A549 treated with GW870086 at 1 μM for 4 hours (cell line): Measurements from ENCODE around the gene TYK2. TPM values are rescaled to one million over a fixed set of nuclear protein-coding genes. Genes with fewer than 3 reads are reported as not detected.

Source experiments
- total RNA-seq: library from RNA; stranded (reverse); fragments of 200-300 nt; extraction: Qiagen RNA extraction; gene quantifications from 5 replicates; pipeline ENCODE4 v1.2.3, GENCODE V29; 2022; ENCODE audit warnings: low read depth

The TYK2 gene
- total RNA-seq = 30.3 to 45.0 TPM (median 41.7 TPM) in 5 replicates

DNA sequence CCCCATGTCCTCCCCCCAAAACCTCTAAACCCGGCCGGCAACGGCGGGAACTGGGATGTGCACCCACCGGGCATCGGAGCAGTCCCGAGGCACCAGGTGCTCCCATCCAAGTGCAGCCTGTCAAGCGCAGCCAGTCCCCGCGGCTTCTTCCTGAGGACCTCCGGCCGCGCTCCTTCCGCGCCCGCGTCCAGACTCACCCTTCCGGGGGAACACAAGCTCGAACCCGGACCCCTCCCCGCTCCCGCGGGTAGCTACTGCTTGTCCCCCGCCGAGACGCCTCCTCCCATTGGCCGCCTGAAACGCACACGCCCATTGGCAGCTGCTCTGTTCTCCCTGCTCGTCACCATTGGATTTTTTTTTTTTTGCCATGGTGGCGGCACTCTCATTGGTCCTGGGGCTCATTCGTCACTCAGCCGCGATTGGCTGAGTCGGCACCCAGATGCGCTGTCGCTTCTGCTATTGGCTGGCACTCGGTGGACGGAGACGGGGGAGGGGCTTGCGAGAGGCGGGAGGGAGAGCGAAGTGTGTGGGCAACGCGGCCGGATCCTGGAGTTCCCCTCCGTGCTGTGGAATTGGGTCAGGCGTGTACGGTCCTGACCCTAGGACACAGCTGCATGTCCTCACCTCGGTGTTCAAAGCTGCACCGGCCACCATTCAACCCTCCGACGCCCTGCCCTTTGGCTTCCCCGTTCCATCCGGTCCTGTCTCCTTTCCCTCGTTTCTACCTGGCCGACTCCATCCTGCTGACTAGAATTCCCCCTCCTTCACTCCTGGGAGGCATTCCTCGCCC lies at the start of gene TYK2:
Gene TYK2, minus strand, starts transcription at position 260 of the 790 bp plus-strand sequence. CDS start 2,166 bp downstream, outside the sequence.

DNA sequence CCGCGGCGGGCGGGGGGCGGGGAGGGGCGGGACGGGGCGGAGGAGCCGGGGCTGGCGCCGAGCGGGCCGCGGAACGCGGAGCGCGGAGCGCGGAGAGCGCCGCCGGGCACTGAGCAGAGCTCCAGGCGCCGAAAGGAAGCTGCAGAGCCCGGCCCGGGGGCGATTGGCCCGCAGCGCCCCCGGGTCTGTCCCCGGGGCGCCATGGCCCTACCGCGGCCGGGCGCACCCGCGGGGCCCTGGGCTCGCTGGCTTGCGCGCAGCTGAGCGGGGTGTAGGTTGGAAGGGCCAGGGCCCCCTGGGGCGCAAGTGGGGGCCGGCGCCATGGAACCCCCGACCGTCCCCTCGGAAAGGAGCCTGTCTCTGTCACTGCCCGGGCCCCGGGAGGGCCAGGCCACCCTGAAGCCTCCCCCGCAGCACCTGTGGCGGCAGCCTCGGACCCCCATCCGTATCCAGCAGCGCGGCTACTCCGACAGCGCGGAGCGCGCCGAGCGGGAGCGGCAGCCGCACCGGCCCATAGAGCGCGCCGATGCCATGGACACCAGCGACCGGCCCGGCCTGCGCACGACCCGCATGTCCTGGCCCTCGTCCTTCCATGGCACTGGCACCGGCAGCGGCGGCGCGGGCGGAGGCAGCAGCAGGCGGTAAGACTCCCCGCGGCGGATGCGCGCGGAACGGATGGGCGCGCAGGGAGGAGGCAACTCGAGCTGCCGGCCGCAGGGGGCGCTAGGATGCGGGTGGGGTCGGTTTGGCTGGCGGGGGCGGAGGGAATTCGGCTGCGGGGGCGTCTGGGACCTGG lies 40.3 kb upstream of the TYK2 start, which contains the start of gene PDE4A:
Gene PDE4A, plus strand, starts transcription at position 95 of the 796 bp plus-strand sequence. Its CDS starts 227 bp downstream, at position 322.

DNA sequence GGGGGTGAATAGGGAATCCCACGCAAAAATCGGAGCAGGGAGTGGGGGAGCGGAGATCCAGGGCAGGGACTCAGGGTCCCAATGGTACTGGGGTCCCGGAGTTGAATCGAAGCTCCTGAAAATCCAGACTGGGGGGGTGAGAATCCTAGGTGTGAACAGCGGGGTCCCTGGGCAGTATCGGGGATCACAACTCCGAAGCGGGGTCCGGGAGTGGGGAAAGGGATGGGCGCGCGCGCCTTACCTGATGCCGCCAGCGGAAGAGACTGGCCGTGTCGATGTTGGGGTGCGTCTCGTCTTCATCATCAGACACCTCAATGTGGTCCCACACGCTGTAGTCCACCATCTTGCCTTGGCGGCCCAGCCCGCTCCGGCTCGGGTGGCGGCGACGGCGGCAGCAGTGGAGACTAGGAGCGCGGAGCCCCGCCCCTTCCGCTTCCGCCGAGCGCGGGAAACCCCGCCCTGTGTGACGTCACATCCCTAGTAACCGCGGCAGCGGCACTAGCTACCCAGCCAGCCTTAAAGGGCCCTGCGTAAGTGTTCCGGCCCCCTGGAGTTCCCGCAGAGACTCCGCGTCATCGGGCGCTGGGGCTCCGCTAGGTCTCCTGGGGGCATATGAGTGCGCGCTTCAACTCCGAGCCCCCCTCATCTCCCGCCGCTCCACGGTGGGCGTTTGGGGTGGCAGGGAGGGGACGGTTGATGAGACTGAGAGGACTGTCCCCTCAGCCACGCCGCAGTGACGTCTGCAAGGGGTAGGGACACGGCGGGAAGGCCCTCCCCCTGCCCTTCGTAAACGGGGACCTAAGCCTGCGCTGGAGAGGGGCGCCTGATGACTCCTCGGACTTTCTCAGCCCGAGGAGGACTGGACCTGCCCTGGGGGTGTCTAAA lies 23.0 kb upstream of the TYK2 start, which contains the start of gene CDC37:
Gene CDC37, minus strand, starts transcription at position 406 of the 885 bp plus-strand sequence. Its CDS starts 63 bp downstream, at position 343.

DNA sequence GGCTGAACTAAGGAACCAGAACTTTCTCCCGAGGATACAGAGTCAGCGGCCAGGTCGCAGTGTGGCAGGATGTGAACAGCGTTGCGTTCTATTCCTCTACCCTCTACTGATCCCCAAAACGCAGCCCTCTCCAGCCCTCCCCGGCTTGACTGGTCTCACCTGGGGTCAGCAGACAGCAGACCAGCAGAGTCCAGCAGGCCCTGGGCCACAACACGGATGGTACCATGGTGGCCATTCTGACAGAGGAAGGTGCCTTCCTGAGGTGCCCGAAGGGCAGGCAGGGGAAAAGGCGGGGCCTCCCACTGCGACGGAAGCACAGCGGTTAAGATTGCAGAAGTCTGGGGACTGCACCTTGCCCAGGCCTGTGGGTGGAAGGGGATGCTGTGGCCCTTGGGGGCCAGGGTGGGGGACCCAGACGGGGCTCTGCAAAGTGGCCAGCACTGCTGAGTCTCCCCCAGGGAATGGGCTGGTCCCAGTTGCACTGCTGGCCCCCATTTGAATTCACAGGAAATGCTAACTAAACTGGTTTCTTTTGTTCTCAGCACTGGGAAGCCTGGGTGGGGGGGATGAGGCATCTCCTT lies 40.9 kb downstream of the TYK2 start, which contains the start of gene ICAM3:
Gene ICAM3, minus strand, starts transcription at position 245 of the 581 bp plus-strand sequence. Its CDS starts 10 bp downstream, at position 235.

DNA sequence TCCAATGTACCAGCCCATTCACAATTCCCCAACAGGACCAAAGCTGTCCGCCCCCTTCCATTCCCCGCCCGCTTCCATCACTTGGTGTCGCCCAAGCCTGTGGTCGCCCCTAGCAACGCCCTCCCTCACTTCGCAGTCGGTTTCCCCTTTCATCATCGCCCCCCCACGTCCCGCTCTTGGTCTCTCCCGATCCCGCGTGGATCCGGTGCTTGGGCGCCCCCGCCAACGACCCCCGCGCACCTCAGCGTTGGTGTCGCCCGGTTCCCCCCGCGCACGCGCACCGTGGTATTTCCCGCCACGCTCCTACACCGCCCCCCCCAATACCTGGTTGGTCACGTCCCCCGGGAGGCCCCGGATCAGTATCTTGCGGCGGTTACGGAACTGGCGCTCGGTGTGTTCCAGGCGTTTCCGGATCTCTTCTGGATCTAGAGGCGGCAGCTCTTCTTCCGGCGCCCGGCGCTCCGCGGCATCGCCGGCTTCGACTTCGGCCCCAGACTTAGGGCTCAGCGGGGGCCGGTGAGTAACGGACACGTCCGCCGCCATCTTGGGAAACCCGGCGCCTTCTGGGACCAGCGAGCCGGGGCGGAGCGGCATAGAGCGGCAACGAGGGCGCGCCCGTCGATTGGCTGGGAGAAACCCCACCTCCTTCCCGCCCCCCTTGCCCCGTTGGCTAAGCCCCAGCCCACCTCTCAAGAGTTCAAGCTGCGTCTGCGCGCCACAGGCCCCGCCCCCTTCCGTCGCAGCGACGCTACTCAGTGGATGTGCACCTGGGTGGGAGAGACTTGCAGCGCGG lies 47.2 kb downstream of the TYK2 start, which contains the start of gene RAVER1:
Gene RAVER1, minus strand, starts transcription at position 565 of the 793 bp plus-strand sequence. Its CDS starts 22 bp downstream, at position 543.

DNA sequence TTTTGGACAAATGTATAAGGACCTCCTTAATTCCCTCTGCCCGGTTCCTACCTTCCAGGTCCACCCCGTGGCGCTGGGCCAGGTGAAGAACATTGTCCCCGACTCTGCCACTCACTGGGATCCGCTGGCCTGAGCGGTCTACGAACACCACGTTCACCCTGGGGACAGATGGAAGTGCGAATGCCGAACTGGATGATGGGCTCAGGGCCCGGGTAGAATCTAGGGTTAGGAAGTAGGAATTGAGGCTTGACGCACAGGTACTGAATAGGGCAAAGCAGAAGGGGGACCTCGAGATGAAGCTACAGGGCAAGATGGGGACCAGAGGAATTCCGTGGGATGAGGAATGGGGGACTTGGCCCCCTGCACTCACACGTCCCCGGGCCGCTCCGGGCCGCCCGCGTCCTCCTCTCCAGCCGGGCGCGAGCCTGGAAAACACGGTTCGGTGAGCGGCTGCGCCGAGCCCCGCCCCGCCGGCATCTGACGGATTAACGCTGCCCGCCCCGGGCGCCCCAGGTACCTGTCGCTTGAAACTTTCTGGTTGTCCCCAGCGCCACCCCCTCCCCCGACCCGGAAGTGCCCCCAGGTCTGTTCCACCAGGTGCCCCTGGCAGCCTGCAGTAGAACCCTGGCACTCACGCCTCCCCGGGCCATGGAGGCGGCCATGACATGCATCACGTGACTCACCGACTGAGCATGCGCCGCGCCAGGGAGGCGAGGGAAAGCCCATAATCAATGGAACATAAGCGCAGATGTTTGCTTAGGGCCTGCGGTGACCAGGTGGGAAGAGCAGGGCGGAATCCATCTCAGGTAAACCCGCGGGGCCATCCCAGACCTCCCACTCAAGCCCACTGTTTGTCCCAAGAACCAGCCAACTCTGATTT lies 64.8 kb downstream of the TYK2 start, which contains the start of gene FDX2:
Gene FDX2, minus strand, starts transcription at position 681 of the 880 bp plus-strand sequence. Its CDS starts 19 bp downstream, at position 662.

DNA sequence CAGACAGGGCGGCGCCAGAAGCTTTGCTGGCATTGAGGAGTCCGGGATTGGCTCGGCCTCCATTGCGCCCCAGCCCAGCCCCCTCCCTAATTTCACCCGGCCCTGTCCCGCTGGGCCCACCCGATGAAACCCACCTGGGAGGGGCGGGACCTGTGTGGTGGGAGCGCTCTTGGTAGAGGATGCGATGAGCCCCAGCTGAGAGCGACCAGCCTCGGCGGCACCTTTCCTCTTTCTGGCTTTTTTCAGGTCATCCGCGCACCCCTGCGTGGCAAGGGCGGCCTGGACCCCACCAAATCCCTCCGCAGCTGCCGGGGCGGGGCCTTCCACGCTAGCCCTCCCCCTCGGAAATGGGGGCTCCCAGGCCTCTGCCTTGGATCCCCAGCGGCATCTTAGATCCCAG lies 70.9 kb downstream of the TYK2 start, which contains the start of gene ZGLP1:
Gene ZGLP1, minus strand, starts transcription at position 393 of the 400 bp plus-strand sequence.

Other genes with a start within 250 kb of the TYK2 start
- gene DNMT1, start 185.6 kb downstream of the TYK2 start, total RNA-seq = 52.7 to 62.9 TPM (median 60.8 TPM) in 5 replicates
- gene S1PR2, start 149.2 kb downstream of the TYK2 start, total RNA-seq = 0.73 to 1.1 TPM (median 0.81 TPM) in 5 replicates
- 58.5 to 83.8 TPM (median 72.0 TPM) in 5 replicates for gene MRPL4, start 128.4 kb downstream of the TYK2 start, total RNA-seq
- 3.4 to 5.5 TPM (median 4.2 TPM) in 5 replicates for gene ICAM1, start 109.5 kb downstream of the TYK2 start, total RNA-seq
- gene ICAM4, start 93.6 kb downstream of the TYK2 start, total RNA-seq = 0.09 TPM in 1 of 5 replicates, not detected in the others
- 0.34 to 1.1 TPM (median 0.61 TPM) in 5 replicates for gene ICAM5, start 90.6 kb downstream of the TYK2 start, total RNA-seq
- 1.1 to 2.2 TPM (median 1.9 TPM) in 5 replicates for gene ZGLP1, start 70.8 kb downstream of the TYK2 start, total RNA-seq
- gene FDX2, start 64.6 kb downstream of the TYK2 start, total RNA-seq = 22.7 to 31.5 TPM (median 31.3 TPM) in 5 replicates
- gene RAVER1, start 47.0 kb downstream of the TYK2 start, total RNA-seq = 20.8 to 29.6 TPM (median 28.0 TPM) in 5 replicates
- 6.4 to 10.8 TPM (median 8.0 TPM) in 5 replicates for gene ICAM3, start 40.9 kb downstream of the TYK2 start, total RNA-seq
- 166 to 192 TPM (median 181 TPM) in 5 replicates for gene CDC37, start 23.0 kb upstream of the TYK2 start, total RNA-seq
- 3.7 to 5.1 TPM (median 4.4 TPM) in 5 replicates for gene PDE4A, start 40.0 kb upstream of the TYK2 start, total RNA-seq
- gene KEAP1, start 122.8 kb upstream of the TYK2 start, total RNA-seq = 46.6 to 65.5 TPM (median 53.7 TPM) in 5 replicates
- 1.2 to 2.2 TPM (median 1.9 TPM) in 5 replicates for gene S1PR5, start 136.9 kb upstream of the TYK2 start, total RNA-seq
- gene ATG4D, start 163.3 kb upstream of the TYK2 start, total RNA-seq = 17.8 to 22.8 TPM (median 21.7 TPM) in 5 replicates
- 15.1 to 18.0 TPM (median 15.7 TPM) in 5 replicates for gene KRI1, start 185.4 kb upstream of the TYK2 start, total RNA-seq
- gene CDKN2D, start 188.4 kb upstream of the TYK2 start, total RNA-seq = 4.0 to 6.5 TPM (median 6.0 TPM) in 5 replicates
- 27.4 to 60.1 TPM (median 42.0 TPM) in 5 replicates for gene AP1M2, start 206.7 kb upstream of the TYK2 start, total RNA-seq
- gene SLC44A2, start 245.0 kb upstream of the TYK2 start, total RNA-seq = 6.1 to 9.3 TPM (median 7.4 TPM) in 5 replicates